ENCODE results near the gene CDK12. TPM values are rescaled to one million over a fixed set of nuclear protein-coding genes. Genes with fewer than 3 reads are reported as not detected.
"Not testable (repeated sequence)": the region's sequence is repeated elsewhere in the genome, so short reads cannot be mapped to it uniquely, and the experiment has no call there.

The CDK12 gene
- total RNA-seq (100 to 1,000 TPM; 103 to 113 TPM), polyA plus RNA-seq (ENCODE audit: insufficient read depth, low read depth, low replicate concordance) (60.3 TPM)
- long read RNA-seq, donor 1, full-length matches to known transcripts = 12 of 24 reads
- long read RNA-seq, donor 1, partial matches to known transcripts = 12 of 24 reads
- long read RNA-seq, donor 1, other reads (novel, unspliced or antisense) = 0 of 24 reads
- long read RNA-seq, donor 2, transcript CDK12-208 (1 exons, 1,963 nt) = major isoform, 10 of 28 reads
- long read RNA-seq, donor 2, partial matches to known transcripts = 18 of 28 reads
- long read RNA-seq, donor 2, other reads (novel, unspliced or antisense) = 0 of 28 reads

DNA sequence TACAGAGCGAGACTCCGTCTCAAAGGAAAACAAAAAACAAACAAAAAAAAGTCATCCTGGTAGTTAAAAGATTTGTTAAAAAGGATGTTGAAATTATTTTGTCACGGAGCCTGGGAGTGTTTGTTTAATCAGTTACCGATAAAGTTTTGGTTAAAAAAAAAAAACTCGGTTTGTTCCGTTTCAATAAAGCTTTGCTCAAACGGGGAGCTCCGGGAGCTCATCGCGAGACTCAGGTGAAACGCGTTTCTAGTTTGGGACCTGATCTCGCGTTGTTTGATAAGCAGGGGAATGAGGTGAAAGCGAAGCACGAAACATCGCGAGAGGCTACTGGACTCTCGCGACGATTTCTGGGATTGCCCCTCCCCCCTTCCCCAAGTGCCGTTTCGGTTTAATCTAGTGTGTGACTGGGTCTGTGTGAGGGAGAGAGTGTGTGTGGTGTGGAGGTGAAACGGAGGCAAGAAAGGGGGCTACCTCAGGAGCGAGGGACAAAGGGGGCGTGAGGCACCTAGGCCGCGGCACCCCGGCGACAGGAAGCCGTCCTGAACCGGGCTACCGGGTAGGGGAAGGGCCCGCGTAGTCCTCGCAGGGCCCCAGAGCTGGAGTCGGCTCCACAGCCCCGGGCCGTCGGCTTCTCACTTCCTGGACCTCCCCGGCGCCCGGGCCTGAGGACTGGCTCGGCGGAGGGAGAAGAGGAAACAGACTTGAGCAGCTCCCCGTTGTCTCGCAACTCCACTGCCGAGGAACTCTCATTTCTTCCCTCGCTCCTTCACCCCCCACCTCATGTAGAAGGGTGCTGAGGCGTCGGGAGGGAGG, at the start of gene CDK12:
Gene CDK12 (plus strand): TSS at position 374 of the 813 bp plus-strand sequence. CDS start 586 bp downstream, outside the sequence.
- Histone ChIP-seq H3K36me3 (ENCODE audit: low read depth, missing control alignments) (no peaks in the 10 kb centered on the region), H3K4me1 (peaks cover 14% of the 10 kb centered on the region), H3K4me3 (peak within 1 kb of the TSS; percentile 89 to 90), H3K27ac (peak within 1 kb of the TSS; percentile 93 to 96), H3K27me3 (no peaks in the 10 kb centered on the region), H3K9me3 (no peaks in the 10 kb centered on the region)
- intact Hi-C loops (cut with DNase I; ENCODE audit: low total_unique reads) = no loop called here
- DNase-seq = peak; percentile 99
- TF ChIP-seq, protein P1, sequence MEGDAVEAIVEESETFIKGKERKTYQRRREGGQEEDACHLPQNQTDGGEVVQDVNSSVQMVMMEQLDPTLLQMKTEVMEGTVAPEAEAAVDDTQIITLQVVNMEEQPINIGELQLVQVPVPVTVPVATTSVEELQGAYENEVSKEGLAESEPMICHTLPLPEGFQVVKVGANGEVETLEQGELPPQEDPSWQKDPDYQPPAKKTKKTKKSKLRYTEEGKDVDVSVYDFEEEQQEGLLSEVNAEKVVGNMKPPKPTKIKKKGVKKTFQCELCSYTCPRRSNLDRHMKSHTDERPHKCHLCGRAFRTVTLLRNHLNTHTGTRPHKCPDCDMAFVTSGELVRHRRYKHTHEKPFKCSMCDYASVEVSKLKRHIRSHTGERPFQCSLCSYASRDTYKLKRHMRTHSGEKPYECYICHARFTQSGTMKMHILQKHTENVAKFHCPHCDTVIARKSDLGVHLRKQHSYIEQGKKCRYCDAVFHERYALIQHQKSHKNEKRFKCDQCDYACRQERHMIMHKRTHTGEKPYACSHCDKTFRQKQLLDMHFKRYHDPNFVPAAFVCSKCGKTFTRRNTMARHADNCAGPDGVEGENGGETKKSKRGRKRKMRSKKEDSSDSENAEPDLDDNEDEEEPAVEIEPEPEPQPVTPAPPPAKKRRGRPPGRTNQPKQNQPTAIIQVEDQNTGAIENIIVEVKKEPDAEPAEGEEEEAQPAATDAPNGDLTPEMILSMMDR (IDR thresholded peaks at IDR 0.05) = peak in 2 of 3 experiments; percentile 9 to 21
- peak; percentile 90 for TF ChIP-seq POLR2A (IDR thresholded peaks at IDR 0.05)
- WGBS, 2 donors = 2 to 3% methylated on average over 30 to 51 of the region's 51 CpGs

DNA sequence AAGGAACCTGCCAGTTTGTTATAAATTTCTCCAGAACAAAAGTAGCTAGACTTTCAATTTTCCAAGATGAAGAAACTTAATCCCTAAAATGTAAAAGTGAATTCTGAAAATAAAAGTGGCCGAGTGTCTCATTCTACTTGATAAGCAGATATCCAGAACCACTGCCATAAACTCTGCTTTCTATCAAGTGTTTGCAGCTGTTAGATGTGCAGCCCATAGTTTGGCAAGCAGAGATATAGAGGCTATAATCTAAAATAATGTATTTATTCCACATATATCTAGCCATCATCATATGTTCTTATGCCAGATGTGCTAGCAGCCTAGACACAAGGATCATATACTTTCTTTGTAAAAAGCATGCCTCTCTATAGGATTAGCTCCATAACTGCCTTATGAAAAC, 45.1 kb upstream of the CDK12 start:
- H3K4me3 ChIP-seq = no peak overlapping the region
- no peaks in the 10 kb centered on the region for H3K36me3 ChIP-seq (ENCODE audit: low read depth, missing control alignments)
- no peaks in the 10 kb centered on the region for H3K4me1 ChIP-seq
- no peaks in the 10 kb centered on the region for H3K27me3 ChIP-seq
- TF ChIP-seq POLR2A (IDR thresholded peaks at IDR 0.05) = no peak
- TF ChIP-seq, protein P1 (IDR thresholded peaks at IDR 0.05) = no peak
- H3K9me3 ChIP-seq = no peaks in the 10 kb centered on the region
- H3K27ac ChIP-seq = no peak overlapping the region
- WGBS, 2 donors = 78 to 84% methylated on average over 1 of the region's 1 CpG
- intact Hi-C loops (cut with DNase I; ENCODE audit: low total_unique reads) = no loop called here
- DNase-seq = no peak

DNA sequence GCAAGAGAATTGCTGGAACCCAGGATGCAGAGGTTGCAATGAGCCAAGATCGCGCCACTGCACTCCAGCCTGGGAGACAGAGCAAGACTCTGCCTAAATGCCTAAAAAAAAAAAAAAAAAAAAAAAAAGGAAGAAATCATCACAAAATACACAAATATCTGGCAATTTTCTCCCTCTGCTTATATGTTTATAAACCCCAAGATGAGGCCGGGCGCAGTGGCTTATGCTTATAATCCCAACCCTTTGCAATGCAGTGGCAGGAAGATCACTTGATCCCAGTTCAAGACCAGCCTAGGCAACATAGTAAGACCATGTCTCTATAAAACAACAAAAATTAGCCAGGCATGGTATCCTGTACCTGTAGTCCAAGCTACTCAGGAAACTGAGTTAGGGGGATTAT, 31.7 kb upstream of the CDK12 start:
- WGBS, 2 donors = 98% methylated on average over 4 of the region's 4 CpGs
- intact Hi-C loops (cut with DNase I; ENCODE audit: low total_unique reads) = no loop called here
- Histone ChIP-seq H3K27ac (no peak overlapping the region), H3K36me3 (ENCODE audit: low read depth, missing control alignments) (no peaks in the 10 kb centered on the region), H3K4me3 (no peak overlapping the region), H3K9me3 (no peaks in the 10 kb centered on the region), H3K27me3 (no peaks in the 10 kb centered on the region), H3K4me1 (no peaks in the 10 kb centered on the region)
- TF ChIP-seq POLR2A (IDR thresholded peaks at IDR 0.05) = no peak
- TF ChIP-seq, protein P1 (IDR thresholded peaks at IDR 0.05) = no peak
- DNase-seq = no peak

DNA sequence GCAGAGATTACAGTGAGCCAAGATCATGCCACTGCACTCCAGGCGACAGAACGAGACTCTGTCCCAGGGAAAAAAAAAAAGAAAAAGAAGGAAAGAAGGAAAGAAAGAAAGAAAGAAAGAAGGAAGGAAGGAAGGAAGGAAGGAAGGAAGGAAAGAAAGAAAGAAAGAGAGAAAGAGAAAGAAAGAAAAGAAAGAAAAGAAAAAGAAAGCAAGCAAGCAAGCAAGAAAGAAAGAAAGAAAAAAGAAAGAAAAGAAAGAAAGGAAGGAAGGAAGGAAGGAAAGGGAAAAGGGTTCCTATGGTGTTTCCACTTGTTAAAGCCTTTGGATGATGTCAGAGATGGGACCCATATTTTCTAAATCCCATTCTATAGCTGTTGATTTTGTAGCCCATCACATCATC, 21.4 kb upstream of the CDK12 start:
- H3K36me3 ChIP-seq (ENCODE audit: low read depth, missing control alignments); H3K4me1 ChIP-seq; H3K4me3 ChIP-seq; H3K27me3 ChIP-seq; intact Hi-C loops (cut with DNase I; ENCODE audit: low total_unique reads); DNase-seq; H3K27ac ChIP-seq; H3K9me3 ChIP-seq: not testable (repeated sequence)
- 86 to 98% methylated on average over 2 of the region's 2 CpGs for WGBS, 2 donors

DNA sequence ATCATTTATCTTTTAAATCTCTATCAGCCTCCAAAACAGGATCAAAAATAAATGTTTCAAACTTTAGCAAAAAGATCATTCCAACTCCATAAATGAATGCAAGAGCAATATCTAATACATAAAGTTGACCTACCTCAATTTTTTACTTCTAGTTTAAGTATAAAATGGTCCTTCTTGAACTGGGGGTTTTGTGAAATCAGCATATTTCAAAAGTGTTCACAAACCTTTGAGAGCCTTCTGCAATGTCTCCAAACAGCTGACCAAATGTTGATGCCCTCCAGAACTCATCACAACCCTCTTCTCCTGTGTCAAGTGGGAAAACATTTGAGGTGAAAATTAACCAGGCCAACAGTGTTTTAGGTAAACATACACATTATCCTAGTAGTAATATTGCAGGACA, 18.0 kb upstream of the CDK12 start:
- intact Hi-C loops (cut with DNase I; ENCODE audit: low total_unique reads) = no loop called here
- H3K27me3 ChIP-seq = no peaks in the 10 kb centered on the region
- no peak for TF ChIP-seq POLR2A (IDR thresholded peaks at IDR 0.05)
- TF ChIP-seq, protein P1 (IDR thresholded peaks at IDR 0.05) = no peak
- no peak overlapping the region for H3K4me3 ChIP-seq
- H3K36me3 ChIP-seq (ENCODE audit: low read depth, missing control alignments) = no peaks in the 10 kb centered on the region
- no peaks in the 10 kb centered on the region for H3K4me1 ChIP-seq
- no peaks in the 10 kb centered on the region for H3K9me3 ChIP-seq
- no peak overlapping the region for H3K27ac ChIP-seq
- no peak for DNase-seq
